Stimulated activated CD8-positive, alpha-beta memory T cell treated with anti-CD3 and anti-CD28 coated beads, Interleukin-7, amount 100 ng/mL, for 1 hour (primary cell): ENCODE measurements around the gene CORO7.
"Not testable (repeated sequence)": the region's sequence is repeated elsewhere in the genome, so short reads cannot be mapped to it uniquely, and the experiment has no call there.

Experiments
- DNase-seq, 2 donors: peaks; one replicate each; pipeline ENCODE4 v3.0.0-alpha.2; 2020; ENCODE audit warnings: low read depth in 2 of 2

The CORO7 gene

GRCh38 chr16:4336701-4337539 is 79.5 kb downstream of the CORO7 start:
- no peak for DNase-seq

- no peak for DNase-seq
These were observed 81.5 kb downstream of the CORO7 start for GRCh38 chr16:4334724-4335495.

- DNase-seq: not testable (repeated sequence)
These were observed 82.7 kb downstream of the CORO7 start for GRCh38 chr16:4333714-4334113.

- DNase-seq: no peak
These were observed 83.1 kb downstream of the CORO7 start for GRCh38 chr16:4333308-4333638.

- no peak for DNase-seq
These were observed 83.6 kb downstream of the CORO7 start for GRCh38 chr16:4332623-4333307.

- DNase-seq: no peak
These were observed 84.3 kb downstream of the CORO7 start for GRCh38 chr16:4332083-4332482.

- peak in 1 of 2 donors; percentile 58 for DNase-seq
These were observed 86.0 kb downstream of the CORO7 start for GRCh38 chr16:4330277-4330874.

- no peak for DNase-seq
These were observed 87.3 kb downstream of the CORO7 start for GRCh38 chr16:4328782-4329775.

- no peak for DNase-seq
These were observed 88.2 kb downstream of the CORO7 start for GRCh38 chr16:4328046-4328781.

- DNase-seq: no peak
These were observed 88.9 kb downstream of the CORO7 start for GRCh38 chr16:4327386-4328045.

- DNase-seq: no peak
These were observed 91.1 kb downstream of the CORO7 start for GRCh38 chr16:4325253-4325758.

- no peak for DNase-seq
These were observed 91.7 kb downstream of the CORO7 start for GRCh38 chr16:4324492-4325252.

- DNase-seq: no peak
These were observed 92.4 kb downstream of the CORO7 start for GRCh38 chr16:4323845-4324488.

GRCh38 chr16:4323071-4323844 is 93.1 kb downstream of the CORO7 start:
- no peak for DNase-seq

- no peak for DNase-seq
These were observed 94.0 kb downstream of the CORO7 start for GRCh38 chr16:4322121-4323052.
